Measurements from ENCODE around the gene HCST. TPM values are rescaled to one million over a fixed set of nuclear protein-coding genes. Genes with fewer than 3 reads are reported as not detected.
A peak's percentile ranks its signal among the peaks of the same experiment; 100 is the strongest.

Gene HCST
- total and polyA plus RNA-seq, 2 of the 13 experiments (the other 11 are each of a cell fraction or from before 2014, with no cell fraction given), result 0.24 to 1.2 TPM

- TF ChIP-seq MTERF4 (CRISPR knock-in tag; IDR thresholded peaks at IDR 0.05), result no peak
- TF ChIP-seq TAF1 (CRISPR knock-in tag; IDR thresholded peaks at IDR 0.05), result peak; percentile 53
- TF ChIP-seq POLR2G (IDR thresholded peaks at IDR 0.05; ENCODE audit: low read depth, low read length), result peak; percentile 54; the same call in 1 of the 2 replicates
- TF ChIP-seq ZNF800 (CRISPR knock-in tag; IDR thresholded peaks at IDR 0.05), result peak; percentile 75
- TF ChIP-seq ZNF784 (CRISPR knock-in tag; IDR thresholded peaks at IDR 0.05; ENCODE audit: borderline replicate concordance), result no peak
- no peak for TF ChIP-seq FLYWCH1 (CRISPR knock-in tag; IDR thresholded peaks at IDR 0.05)
- no peak for TF ChIP-seq GRHL1 (CRISPR knock-in tag; conservative IDR thresholded peaks at IDR 0.05)
- TF ChIP-seq SOX6 (IDR thresholded peaks at IDR 0.05), result no peak
- TF ChIP-seq SOX6 (CRISPR knock-in tag; IDR thresholded peaks at IDR 0.05), result peak; percentile 37; the same call in 1 of the 2 replicates
- TF ChIP-seq NFYC (CRISPR knock-in tag; IDR thresholded peaks at IDR 0.05), result 0 out of 2 replicates have a peak, but pooled peaks have one; percentile 17
- no peak for TF ChIP-seq MAFF (IDR thresholded peaks at IDR 0.05; ENCODE audit: low read depth, low read length)
- peak; percentile 45; the same call in 1 of the 2 replicates for TF ChIP-seq MYPOP (CRISPR knock-in tag; IDR thresholded peaks at IDR 0.05)
- TF ChIP-seq STAT6 (CRISPR knock-in tag; IDR thresholded peaks at IDR 0.05; ENCODE audit: borderline replicate concordance), result no peak
- no peak for TF ChIP-seq ZNF446 (CRISPR knock-in tag; IDR thresholded peaks at IDR 0.05)
- 0 out of 2 replicates have a peak, but pooled peaks have one; percentile 27 for TF ChIP-seq NR2F6 (IDR thresholded peaks at IDR 0.05)
- TF ChIP-seq NR2F6 (CRISPR knock-in tag; IDR thresholded peaks at IDR 0.05), result no peak; the same call in none of the 2 replicates
Observed at GRCh38 chr19:35860818-35861639, 41.3 kb upstream of the HCST start (continued).
